Thyroid gland (tissue), 4 donors: Measurements from ENCODE around the gene CDH4.

Experiments
- CTCF ChIP-seq, 6 experiments: fragments of 200-600 bp in 3 of 6; fragments of 450-650 bp in 3 of 6; sonication (generic) in 3 of 6; IDR thresholded peaks; one replicate each; pipeline ENCODE4 v1.5.1; 2016 to 2019; ENCODE audit warnings: antibody characterized with exemption in 6 of 6, mild to moderate bottlenecking in 2 of 6, inconsistent platforms in 1 of 6, moderate library complexity in 1 of 6
- POLR2A ChIP-seq, 2 donors: fragments of 450-650 bp; IDR thresholded peaks; one replicate each; pipeline ENCODE4 v1.6.1; 2017; ENCODE audit warnings: antibody characterized with exemption in 2 of 2, mild to moderate bottlenecking in 2 of 2, moderate library complexity in 1 of 2

GRCh38 chr20:61891916-61892649 lies 640.0 kb downstream of the CDH4 start:
- TF ChIP-seq POLR2A (IDR thresholded peaks at IDR 0.05) (no peak), CTCF (IDR thresholded peaks at IDR 0.05) (no peak)
